Activated effector memory CD4-positive, alpha-beta T cell treated with anti-CD3 and anti-CD28 coated beads, Interleukin-2, amount 50 U/mL, for 16 hours (primary cell): Measurements from ENCODE around the gene TNKS1BP1.
A peak's percentile ranks its signal among the peaks of the same experiment; 100 is the strongest.

Source experiments
- DNase-seq: peaks from one replicate; pipeline ENCODE4 v3.0.0-alpha.2; 2020

Gene TNKS1BP1

GRCh38 chr11:57331720-57332119, 7.0 kb upstream of the TNKS1BP1 start:
- DNase-seq: no peak

- no peak for DNase-seq
These were observed 5.3 kb upstream of the TNKS1BP1 start for GRCh38 chr11:57330029-57330428.

- DNase-seq: no peak
These were observed 3.0 kb upstream of the TNKS1BP1 start for GRCh38 chr11:57327721-57328120.

GRCh38 chr11:57325735-57326048, 940 bp upstream of the TNKS1BP1 start:
- DNase-seq: no peak

- DNase-seq: peak; percentile 68
These were observed 432 bp downstream of the TNKS1BP1 start for GRCh38 chr11:57324154-57324885.

- DNase-seq: no peak
These were observed 948 bp downstream of the TNKS1BP1 start for GRCh38 chr11:57323855-57324153.

- DNase-seq: no peak
These were observed 1.4 kb downstream of the TNKS1BP1 start for GRCh38 chr11:57323167-57323854.

GRCh38 chr11:57322256-57323166, 2.2 kb downstream of the TNKS1BP1 start:
- DNase-seq: peak; percentile 69

GRCh38 chr11:57321388-57322255, 3.1 kb downstream of the TNKS1BP1 start:
- DNase-seq: no peak

GRCh38 chr11:57320719-57321387, 3.9 kb downstream of the TNKS1BP1 start:
- no peak for DNase-seq

GRCh38 chr11:57320067-57320718, 4.6 kb downstream of the TNKS1BP1 start:
- DNase-seq: no peak

- no peak for DNase-seq
These were observed 6.6 kb downstream of the TNKS1BP1 start for GRCh38 chr11:57318178-57318577.

- DNase-seq: no peak
These were observed 8.7 kb downstream of the TNKS1BP1 start for GRCh38 chr11:57316017-57316416.

GRCh38 chr11:57315491-57315890, 9.3 kb downstream of the TNKS1BP1 start:
- no peak for DNase-seq

- DNase-seq: no peak
These were observed 10.4 kb downstream of the TNKS1BP1 start for GRCh38 chr11:57314221-57314973.

GRCh38 chr11:57313788-57314135, 11.0 kb downstream of the TNKS1BP1 start:
- no peak for DNase-seq

- no peak for DNase-seq
These were observed 11.5 kb downstream of the TNKS1BP1 start for GRCh38 chr11:57313071-57313787.

GRCh38 chr11:57312511-57313021, 12.2 kb downstream of the TNKS1BP1 start:
- DNase-seq: no peak

- DNase-seq: peak; percentile 81
These were observed 13.4 kb downstream of the TNKS1BP1 start for GRCh38 chr11:57311109-57311936.
